LNCaP clone FGC (cell line): ENCODE measurements around the gene NHERF1.

Experiments used
- DNase-seq: peaks from one replicate; pipeline ENCODE4 v3.0.0-alpha.2; 2011; ENCODE audit warnings: low read depth
- H3K4me3 ChIP-seq: 2 replicates; pipeline ENCODE4 v1.5.1; 2011; ENCODE audit warnings: mild to moderate bottlenecking, low read depth, low read length, control low read depth
- TF ChIP-seq, protein P1 (sequence below): IDR thresholded peaks from 2 replicates; pipeline ENCODE4 v1.5.1; 2012; ENCODE audit warnings: mild to moderate bottlenecking; ENCODE audit not compliant: control insufficient read depth, insufficient read depth; ENCODE audit errors: extremely low read depth

Gene NHERF1

GRCh38 chr17:74777901-74778515 is 29.6 kb downstream of the NHERF1 start:
- H3K4me3 ChIP-seq, result no peak overlapping the region
- TF ChIP-seq, protein P1, sequence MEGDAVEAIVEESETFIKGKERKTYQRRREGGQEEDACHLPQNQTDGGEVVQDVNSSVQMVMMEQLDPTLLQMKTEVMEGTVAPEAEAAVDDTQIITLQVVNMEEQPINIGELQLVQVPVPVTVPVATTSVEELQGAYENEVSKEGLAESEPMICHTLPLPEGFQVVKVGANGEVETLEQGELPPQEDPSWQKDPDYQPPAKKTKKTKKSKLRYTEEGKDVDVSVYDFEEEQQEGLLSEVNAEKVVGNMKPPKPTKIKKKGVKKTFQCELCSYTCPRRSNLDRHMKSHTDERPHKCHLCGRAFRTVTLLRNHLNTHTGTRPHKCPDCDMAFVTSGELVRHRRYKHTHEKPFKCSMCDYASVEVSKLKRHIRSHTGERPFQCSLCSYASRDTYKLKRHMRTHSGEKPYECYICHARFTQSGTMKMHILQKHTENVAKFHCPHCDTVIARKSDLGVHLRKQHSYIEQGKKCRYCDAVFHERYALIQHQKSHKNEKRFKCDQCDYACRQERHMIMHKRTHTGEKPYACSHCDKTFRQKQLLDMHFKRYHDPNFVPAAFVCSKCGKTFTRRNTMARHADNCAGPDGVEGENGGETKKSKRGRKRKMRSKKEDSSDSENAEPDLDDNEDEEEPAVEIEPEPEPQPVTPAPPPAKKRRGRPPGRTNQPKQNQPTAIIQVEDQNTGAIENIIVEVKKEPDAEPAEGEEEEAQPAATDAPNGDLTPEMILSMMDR, result no peak
- no peak for DNase-seq

- H3K4me3 ChIP-seq, result no peak overlapping the region
- TF ChIP-seq, protein P1, result no peak
- DNase-seq, result no peak
Measured at GRCh38 chr17:74778960-74779359, 30.5 kb downstream of the NHERF1 start.

DNA sequence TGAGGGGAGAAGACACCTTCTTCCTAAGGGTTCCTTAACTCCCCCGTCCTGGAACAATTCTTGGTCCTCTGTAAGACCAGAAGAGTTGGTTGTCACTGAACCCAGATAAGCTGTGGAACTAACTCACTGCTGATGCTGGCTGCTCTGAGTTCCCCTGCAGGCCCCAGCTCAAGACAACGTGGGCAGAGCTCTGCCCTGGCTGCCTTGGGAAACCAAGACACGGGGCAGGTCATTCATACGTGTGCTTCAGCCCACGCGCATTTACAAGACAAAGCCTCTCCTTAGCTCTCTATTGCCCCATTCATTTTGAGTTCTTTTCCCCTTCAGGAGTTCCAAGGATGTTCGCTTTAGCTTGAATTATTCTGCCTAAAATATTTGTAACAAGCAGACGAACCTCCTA is 31.1 kb downstream of the NHERF1 start:
- TF ChIP-seq, protein P1, result no peak
- no peak overlapping the region for H3K4me3 ChIP-seq
- no peak for DNase-seq

DNA sequence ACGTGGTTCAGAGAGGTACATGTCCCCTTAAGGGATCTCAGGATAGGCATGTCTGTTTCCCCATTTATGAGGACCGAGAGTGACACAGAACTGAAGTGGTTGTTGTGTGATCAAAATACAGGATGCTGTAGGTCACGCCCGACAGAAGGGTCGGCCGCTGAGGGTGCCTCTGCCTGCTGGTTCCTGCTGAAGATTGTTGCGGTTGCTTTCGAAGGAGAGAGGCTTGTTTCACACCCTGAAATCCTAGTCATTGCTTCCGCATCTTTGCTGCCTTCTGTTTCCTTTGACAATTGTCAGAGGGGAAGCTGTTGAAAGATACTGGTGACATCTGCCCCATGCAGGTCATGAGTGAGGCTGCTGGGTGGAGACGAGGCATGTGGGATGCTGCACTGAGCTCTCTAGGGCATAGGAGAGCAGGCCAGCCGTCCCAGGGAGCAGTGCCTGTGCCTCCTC is 31.5 kb downstream of the NHERF1 start:
- TF ChIP-seq, protein P1, result no peak
- no peak for DNase-seq
- no peak overlapping the region for H3K4me3 ChIP-seq

GRCh38 chr17:74780443-74781238 is 32.2 kb downstream of the NHERF1 start:
- TF ChIP-seq, protein P1, result peak; percentile 69
- no peak for DNase-seq
- H3K4me3 ChIP-seq, result no peak overlapping the region

DNA sequence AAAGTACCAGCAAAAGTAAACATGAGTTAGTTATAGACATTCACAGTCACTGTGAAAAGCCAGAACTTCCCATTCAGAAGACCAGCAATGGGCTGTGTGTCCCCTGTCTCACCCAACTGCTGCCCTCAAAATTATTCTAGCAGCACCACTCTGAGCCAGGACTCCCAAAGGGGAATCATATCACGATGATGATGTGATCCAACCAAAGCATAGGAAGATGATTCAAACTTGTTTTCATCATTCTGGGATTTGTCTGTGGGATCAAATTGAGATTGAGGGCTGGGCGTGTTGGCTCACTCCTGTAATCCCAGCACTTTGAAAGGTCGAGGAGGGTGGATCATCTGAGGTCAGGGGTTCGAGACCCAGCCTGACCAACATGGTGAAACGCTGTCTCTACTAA is 34.1 kb downstream of the NHERF1 start:
- DNase-seq, result no peak
- TF ChIP-seq, protein P1, result no peak

More for the DNA sequence above, 34.1 kb downstream of the NHERF1 start:
- no peak overlapping the region for H3K4me3 ChIP-seq
